HG03439 (cell line): ENCODE measurements around the gene PFDN5.
"Not testable (repeated sequence)": the region's sequence is repeated elsewhere in the genome, so short reads cannot be mapped to it uniquely, and the experiment has no call there.

Source experiments
- ATAC-seq: cut with Tn5 transposase; IDR thresholded peaks from one replicate; pipeline ENCODE4 v1.9.1; 2021; ENCODE audit warnings: mild to moderate bottlenecking, moderate library complexity; ENCODE audit not compliant: unreplicated experiment

The PFDN5 gene

GRCh38 chr12:53286448-53286847, 8.9 kb upstream of the PFDN5 start:
- no peak for ATAC-seq

- no peak for ATAC-seq
Measured at GRCh38 chr12:53287741-53288216, 7.6 kb upstream of the PFDN5 start.

- ATAC-seq = no peak
Measured at GRCh38 chr12:53288322-53288721, 7.0 kb upstream of the PFDN5 start.

DNA sequence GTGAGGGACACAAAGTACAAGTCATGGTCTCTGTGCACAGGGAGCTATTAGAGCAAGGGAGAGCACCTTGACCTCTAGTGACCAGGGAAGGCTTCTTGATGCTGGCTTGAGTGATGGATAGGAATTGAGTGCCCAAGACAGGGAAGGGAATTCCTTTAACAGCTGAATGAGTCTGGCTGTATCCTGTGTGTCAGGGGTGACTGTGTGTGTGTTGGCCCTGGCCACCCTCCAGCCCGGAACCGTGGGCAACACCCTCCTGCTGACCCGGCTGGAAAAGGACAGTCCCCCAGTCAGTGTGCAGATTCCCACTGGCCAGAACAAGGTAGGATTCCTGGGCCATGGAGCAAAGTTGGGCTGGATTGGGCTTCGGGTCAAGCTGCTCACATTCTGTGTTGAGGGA, 5.5 kb upstream of the PFDN5 start:
- no peak for ATAC-seq

GRCh38 chr12:53290661-53291060, 4.7 kb upstream of the PFDN5 start:
- ATAC-seq = no peak

DNA sequence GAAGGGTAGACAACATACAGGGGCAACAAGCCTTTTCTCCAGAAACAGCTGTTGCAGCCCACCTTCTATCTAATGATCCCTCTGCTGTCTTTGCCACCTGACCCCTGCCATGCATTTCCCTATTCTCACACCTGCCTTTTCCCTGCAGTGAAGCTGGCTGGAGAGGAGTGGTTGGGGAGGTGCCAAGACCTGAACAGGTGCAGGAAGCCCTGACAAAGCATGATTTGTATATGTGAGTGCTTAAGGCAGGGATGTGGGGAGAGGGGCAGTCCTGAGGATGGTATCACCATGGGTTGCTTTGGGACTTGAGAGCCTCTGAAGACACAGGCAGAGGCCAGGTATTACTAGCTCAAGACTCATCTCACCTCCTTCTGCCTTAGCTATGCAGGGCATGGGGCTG, 2.9 kb upstream of the PFDN5 start:
- ATAC-seq = no peak

DNA sequence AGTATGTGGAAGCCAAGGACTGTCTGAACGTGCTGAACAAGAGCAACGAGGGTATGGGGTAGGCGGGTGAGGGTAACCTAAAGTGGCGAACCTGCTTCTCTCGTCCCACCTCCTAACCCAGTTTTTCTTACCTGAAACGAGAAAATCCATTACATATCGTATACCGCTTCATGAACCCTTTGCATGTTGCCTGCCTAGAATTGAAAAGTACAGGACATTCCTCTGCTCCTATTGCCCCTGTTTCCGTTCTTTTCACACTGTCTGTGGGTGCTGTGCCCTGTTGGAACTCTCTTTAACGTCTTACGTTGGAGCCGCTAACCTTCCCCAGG, 513 bp downstream of the PFDN5 start:
- no peak for ATAC-seq

DNA sequence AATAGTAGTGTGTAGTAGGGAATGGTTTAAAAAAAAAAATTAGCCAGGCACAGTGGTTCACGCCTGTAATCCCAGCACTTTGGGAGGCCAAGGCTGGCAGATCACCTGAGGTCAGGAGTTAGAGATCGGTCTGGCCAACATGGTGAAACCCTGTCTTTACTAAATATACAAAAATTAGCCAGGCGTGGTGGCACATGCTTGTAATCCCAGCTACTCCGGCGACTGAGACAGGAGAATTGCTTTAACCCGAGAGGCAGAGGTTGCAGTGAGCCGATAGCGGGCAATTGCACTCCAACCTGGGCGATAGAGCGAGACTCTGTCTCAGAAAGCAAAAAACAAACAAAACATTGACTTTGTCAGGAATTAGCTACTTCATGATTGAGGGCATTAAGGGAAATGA, 1.8 kb downstream of the PFDN5 start:
- not testable (repeated sequence) for ATAC-seq

DNA sequence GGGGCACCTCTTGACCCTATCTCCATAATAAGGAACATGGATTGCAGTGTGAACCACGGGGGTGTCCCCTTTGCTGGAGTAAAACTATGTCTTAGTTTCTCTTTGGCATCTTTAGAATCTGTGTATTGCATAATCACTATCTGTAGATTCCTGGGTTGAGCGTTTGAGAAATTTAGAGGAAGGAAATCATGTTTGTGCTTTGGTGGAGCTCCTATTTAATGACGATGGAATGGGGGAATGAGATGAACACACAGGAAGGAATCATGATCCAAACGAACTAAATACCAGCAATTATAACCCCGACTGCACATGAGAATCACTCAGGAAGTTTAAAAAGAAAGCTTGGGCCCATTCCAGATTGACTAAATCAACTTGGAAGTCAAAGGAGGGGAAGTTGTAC, 2.8 kb downstream of the PFDN5 start:
- ATAC-seq = no peak

GRCh38 chr12:53299101-53299453, 3.7 kb downstream of the PFDN5 start:
- ATAC-seq = no peak

DNA sequence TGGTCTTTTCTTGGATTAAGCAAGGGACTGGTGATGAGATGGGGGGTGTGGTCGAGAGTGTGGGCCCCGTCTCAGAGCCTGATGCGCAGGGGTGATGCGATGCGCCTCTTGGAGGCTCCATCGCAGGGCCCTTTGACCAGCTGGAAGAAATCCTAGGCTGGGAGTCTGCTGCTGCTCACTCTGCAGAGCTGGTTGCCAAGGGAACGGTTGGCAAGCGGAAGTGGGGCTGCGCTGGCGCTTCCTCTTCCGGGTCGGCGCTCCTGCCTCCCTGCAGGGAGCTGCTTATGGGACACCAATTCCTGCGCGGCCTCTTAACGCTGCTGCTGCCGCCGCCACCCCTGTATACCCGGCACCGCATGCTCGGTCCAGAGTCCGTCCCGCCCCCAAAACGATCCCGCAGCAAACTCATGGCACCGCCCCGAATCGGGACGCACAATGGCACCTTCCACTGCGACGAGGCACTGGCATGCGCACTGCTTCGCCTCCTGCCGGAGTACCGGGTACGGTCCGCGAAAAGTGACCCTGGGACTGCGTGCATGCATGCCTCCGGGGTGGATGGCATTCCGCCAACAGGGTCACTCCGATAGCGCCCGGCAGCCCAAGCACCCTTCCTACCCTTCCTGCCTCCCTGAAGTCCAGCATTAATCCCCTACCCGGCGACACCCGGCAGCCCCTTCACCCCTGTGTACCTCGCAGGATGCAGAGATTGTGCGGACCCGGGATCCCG, 4.3 kb downstream of the PFDN5 start, which contains the start of gene MYG1:
TSS of gene MYG1 (plus strand) at position 242 of the 727 bp plus-strand sequence. CDS start at position 285, 43 bp downstream.
- peak; percentile 67 for ATAC-seq

DNA sequence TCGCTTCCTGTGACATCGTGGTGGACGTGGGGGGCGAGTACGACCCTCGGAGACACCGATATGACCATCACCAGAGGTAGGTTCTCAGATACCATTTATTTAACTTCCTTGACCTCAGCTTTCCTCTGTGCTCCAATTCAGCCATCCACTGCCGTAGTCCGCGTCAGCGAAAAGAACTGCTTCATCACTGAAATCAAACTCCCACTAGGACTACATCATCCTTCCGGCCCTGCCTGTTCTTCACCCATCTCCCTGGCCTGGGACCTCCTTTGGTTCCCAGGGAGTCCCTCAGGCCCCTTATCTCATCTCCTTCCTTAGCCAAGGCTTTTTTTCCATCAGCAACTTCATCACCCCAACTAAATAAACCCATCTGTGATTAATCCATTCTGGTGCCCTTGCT, 4.8 kb downstream of the PFDN5 start:
- no peak for ATAC-seq

- no peak for ATAC-seq
Measured at GRCh38 chr12:53302903-53303302, 7.6 kb downstream of the PFDN5 start.

- no peak for ATAC-seq
Measured at GRCh38 chr12:53306826-53307225, 11.5 kb downstream of the PFDN5 start.

DNA sequence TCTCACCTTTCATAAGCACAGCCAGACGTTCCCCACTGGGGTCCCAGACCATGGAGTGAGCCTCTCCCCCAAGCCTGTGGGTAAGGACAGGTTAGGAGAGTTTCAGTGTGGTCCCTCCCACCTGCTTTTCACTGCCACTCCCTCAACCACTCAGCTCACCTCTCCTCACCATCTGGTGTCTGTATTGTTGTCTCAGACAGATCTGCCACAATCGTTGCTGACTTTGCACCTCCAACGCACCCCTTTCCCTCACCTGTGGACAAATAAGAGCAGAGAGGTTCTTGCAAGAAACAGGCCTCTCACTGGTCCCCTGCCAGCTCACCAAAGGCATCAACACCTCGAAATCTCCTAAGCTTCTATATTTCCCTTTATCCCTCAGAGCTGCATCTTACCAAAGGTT, 12.9 kb downstream of the PFDN5 start:
- ATAC-seq = no peak

- no peak for ATAC-seq
Measured at GRCh38 chr12:53313996-53314395, 18.7 kb downstream of the PFDN5 start.

DNA sequence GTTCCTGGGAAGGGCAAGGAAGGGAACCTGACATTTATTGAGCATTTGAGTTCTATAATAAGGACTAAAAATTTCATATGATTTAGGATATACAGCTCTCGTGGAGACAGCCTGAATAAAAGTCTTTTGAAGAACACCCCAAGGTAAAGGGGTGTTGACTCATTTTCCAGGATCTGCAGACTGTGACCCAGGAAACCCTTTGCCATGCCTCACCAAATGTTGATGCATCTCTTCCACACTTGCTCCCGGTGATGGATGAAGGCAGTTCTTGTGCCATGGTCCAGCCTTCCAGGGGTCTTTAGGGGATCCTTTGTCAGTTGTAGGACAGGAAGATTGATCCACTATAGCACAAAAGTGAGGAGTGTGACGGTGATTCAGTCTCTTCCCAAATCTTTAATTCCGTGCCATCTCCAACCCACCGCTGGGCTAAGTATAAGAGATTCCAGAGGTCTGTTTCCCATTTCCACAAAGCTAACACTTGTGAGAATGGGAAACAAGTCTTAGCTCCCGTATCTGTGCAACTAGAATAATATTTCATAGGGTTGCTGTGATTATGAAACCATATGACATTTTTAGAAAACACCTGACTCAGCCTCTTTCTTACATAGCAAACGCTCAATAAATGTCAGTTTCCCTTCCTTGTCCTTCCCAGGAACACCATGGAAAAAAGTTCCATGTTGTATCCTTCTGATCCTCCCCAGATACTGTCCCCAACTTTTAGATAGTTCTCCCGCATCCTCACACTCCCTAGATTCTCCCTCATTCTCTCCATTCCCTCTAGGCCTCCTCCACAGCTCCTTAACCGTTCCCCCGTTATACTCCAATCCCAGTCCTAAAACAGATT, 25.2 kb downstream of the PFDN5 start:
- ATAC-seq = no peak

GRCh38 chr12:53324113-53324778, 28.9 kb downstream of the PFDN5 start:
- peak; percentile 20 for ATAC-seq

DNA sequence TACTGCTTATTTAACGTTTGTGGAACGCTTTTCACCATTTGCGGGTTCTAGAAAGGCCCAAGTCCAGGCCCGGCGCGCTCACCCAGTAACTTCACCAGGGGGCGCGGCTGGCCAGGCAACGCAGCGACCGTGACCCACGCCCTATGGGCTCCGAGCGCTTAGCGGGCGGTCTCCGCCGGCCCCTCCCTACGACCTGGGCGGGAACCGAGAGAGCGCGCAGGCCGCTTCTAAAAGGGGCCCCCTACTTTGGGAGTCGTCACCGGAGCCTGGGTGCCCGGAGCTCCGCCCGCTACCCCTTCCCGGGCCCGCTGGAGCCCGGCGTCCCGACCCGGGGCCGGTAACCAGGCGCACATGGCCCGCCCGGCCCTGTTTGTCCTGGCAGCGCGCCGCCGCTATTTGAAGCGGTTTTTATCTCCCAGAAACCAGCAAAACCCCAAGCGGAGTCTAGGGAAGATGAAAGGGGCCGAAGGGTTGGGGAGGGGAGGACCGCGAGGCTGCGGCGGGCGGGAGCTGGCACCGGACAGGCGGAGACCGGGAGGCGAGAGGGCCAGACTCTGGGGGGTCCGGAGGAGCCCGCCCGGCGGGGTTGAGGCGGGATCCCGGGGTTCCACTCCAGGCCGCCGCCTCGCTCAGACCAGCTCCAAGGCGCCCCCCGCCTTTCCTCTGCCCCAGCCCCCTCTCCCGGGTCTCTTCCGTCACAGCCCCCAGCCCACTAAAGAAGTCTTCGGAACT, 29.6 kb downstream of the PFDN5 start:
- ATAC-seq = peak; percentile 57

DNA sequence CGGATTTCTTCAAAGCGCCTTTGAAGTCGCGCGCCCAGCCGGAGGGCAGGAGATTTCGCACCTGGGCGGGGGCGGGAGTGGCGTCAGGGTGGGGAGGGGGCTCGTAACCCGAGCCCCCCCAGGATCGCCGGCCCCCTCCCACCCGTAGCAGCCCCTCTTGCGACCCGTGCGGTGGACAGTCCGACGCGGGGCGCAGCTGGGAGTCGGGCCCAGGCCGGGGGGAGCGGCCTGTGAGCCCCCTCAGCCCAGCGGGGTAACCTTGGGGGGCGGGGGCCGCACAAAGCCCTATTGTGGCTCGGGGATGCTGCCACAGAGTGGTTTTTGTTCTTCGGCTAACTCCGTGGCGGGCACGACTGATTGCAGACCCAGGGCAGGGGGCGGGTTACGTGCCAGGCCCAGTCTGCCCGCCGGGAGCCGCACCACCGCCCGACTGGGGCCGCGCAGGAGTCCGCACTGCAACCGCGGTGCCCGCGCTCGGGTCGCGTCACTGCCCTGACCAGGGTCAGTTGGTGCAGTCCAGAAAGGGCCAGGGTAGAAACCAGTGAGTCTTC, 30.2 kb downstream of the PFDN5 start:
- no peak for ATAC-seq
